Stimulated activated CD4-positive, alpha-beta T cell treated with anti-CD3 and anti-CD28 coated beads, Interleukin-4, amount 100 ng/mL, for 4 hours (primary cell): ENCODE results near the gene CABP4.

Experiments
- DNase-seq, 2 experiments: peaks; one replicate each; pipeline ENCODE4 v3.0.0-alpha.2; 2020

Gene CABP4

GRCh38 chr11:67483831-67484665 is 28.9 kb downstream of the CABP4 start:
- DNase-seq = peak in 1 of 2 experiments; percentile 54

GRCh38 chr11:67484847-67485311 is 29.7 kb downstream of the CABP4 start:
- peak; percentile 62 for DNase-seq

- peak in 1 of 2 experiments; percentile 29 for DNase-seq
These were observed 30.8 kb downstream of the CABP4 start for GRCh38 chr11:67485873-67486361.

- no peak for DNase-seq
These were observed 31.5 kb downstream of the CABP4 start for GRCh38 chr11:67486481-67487195.

GRCh38 chr11:67489203-67489884 is 34.2 kb downstream of the CABP4 start:
- DNase-seq = no peak

- DNase-seq = no peak
These were observed 35.0 kb downstream of the CABP4 start for GRCh38 chr11:67489885-67490726.

- no peak for DNase-seq
These were observed 35.5 kb downstream of the CABP4 start for GRCh38 chr11:67490727-67491065.

- no peak for DNase-seq
These were observed 36.3 kb downstream of the CABP4 start for GRCh38 chr11:67491276-67492068.

GRCh38 chr11:67492069-67492727 is 37.0 kb downstream of the CABP4 start:
- no peak for DNase-seq

- no peak for DNase-seq
These were observed 37.8 kb downstream of the CABP4 start for GRCh38 chr11:67492801-67493547.

- no peak for DNase-seq
These were observed 38.6 kb downstream of the CABP4 start for GRCh38 chr11:67493548-67494370.

GRCh38 chr11:67494371-67495233 is 39.4 kb downstream of the CABP4 start:
- no peak for DNase-seq

- DNase-seq = no peak
These were observed 40.3 kb downstream of the CABP4 start for GRCh38 chr11:67495234-67496005.

- DNase-seq = no peak
These were observed 41.0 kb downstream of the CABP4 start for GRCh38 chr11:67496113-67496512.

- DNase-seq = no peak
These were observed 42.6 kb downstream of the CABP4 start for GRCh38 chr11:67497656-67498291.

- no peak for DNase-seq
These were observed 43.4 kb downstream of the CABP4 start for GRCh38 chr11:67498544-67498972.
